AG10803 (cell line): ENCODE data around the gene ZNF83.

Experiments used
- DNase-seq: peaks from one replicate; pipeline ENCODE4 v3.0.0; 2010; ENCODE audit warnings: low read depth
- H3K4me3 ChIP-seq: 2 replicates; pipeline ENCODE4 v1.5.1; 2011; ENCODE audit warnings: mild to moderate bottlenecking, low read length, control low read depth
- TF ChIP-seq, protein P1 (sequence below): conservative IDR thresholded peaks from 2 replicates; pipeline ENCODE4 v1.5.1; 2011; ENCODE audit warnings: mild to moderate bottlenecking, low read length, control low read depth, inconsistent platforms

The ZNF83 gene

DNA sequence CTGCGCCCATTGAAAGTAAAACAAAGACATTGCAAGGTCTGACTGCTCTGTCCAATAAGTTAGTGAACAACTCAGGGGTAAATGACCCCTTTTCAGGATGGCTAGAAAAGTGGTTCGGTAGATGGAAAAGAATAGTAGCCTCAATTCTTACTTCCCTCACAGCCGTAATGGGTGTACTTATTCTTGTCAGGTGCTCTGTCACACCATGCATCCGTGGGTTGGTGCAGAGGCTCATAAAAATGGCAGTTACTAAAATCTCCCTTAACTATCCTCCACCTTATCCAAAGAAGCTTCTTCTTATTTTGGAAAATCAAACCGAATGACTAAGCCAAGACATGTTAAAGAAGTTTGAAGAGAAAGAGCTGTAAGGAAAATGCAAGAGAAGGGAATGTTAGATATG, 31.4 kb upstream of the ZNF83 start:
- TF ChIP-seq, protein P1, sequence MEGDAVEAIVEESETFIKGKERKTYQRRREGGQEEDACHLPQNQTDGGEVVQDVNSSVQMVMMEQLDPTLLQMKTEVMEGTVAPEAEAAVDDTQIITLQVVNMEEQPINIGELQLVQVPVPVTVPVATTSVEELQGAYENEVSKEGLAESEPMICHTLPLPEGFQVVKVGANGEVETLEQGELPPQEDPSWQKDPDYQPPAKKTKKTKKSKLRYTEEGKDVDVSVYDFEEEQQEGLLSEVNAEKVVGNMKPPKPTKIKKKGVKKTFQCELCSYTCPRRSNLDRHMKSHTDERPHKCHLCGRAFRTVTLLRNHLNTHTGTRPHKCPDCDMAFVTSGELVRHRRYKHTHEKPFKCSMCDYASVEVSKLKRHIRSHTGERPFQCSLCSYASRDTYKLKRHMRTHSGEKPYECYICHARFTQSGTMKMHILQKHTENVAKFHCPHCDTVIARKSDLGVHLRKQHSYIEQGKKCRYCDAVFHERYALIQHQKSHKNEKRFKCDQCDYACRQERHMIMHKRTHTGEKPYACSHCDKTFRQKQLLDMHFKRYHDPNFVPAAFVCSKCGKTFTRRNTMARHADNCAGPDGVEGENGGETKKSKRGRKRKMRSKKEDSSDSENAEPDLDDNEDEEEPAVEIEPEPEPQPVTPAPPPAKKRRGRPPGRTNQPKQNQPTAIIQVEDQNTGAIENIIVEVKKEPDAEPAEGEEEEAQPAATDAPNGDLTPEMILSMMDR = no peak
- no peak for DNase-seq
- no peak overlapping the region for H3K4me3 ChIP-seq

DNA sequence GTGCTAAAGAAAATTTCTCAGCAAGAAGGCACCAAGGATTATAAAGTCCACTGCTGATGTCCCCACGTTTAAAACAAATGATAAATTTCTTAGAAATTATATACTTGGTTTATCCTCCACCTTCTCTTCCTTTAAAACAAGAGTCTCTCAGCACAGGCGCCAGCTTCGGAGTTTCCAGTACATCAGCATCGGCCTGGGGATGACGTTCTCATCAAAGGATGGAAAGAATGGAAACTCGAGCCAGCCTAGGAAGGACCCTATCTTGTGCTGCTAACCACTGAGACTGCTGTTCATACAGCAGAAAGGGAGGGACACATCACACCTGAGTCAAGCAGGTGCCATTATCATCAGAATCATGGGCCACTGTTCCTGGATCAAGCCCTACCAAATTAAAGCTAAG, 29.8 kb upstream of the ZNF83 start:
- TF ChIP-seq, protein P1 = no peak
- H3K4me3 ChIP-seq = no peak overlapping the region
- DNase-seq = no peak

DNA sequence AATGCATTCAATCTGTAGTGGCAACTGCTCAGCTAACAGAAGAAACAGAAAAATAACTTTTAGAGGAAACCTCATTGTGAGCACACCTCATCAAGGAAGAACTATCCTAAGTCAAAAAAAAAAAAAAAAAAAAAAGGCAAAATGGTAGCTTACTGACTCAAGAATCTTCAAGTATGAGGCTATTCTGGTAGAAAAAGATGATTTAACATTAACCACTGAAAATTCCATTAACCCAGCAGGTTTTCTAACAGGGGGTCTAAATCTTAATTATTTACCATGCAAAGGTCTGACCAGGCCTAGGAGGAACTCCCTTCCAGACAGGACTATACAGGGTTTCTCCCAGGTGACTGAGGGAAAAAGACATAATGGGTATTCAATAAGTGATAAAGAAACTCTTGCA, 28.4 kb upstream of the ZNF83 start:
- TF ChIP-seq, protein P1 = no peak
- H3K4me3 ChIP-seq = no peak overlapping the region
- DNase-seq = no peak

DNA sequence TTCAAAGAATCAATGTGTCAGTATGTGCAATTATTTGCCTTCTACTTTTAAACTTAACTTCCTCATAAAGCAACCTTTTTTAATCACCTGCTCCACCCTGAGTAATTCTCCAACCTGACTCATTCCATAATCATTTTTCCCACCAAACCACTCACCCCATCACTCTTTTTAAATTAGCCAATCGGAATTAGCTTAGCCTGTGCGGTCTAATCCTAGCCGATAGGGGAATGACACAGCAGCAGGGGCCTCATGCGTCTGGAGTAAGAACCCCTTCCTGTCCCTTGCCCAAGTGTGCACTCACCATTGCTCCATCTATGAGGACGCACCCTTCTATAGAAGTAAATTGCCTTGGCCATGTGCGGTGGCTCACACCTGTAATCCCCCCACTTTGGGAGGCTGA, 27.4 kb upstream of the ZNF83 start:
- H3K4me3 ChIP-seq = no peak overlapping the region
- no peak for DNase-seq
- TF ChIP-seq, protein P1 = no peak

DNA sequence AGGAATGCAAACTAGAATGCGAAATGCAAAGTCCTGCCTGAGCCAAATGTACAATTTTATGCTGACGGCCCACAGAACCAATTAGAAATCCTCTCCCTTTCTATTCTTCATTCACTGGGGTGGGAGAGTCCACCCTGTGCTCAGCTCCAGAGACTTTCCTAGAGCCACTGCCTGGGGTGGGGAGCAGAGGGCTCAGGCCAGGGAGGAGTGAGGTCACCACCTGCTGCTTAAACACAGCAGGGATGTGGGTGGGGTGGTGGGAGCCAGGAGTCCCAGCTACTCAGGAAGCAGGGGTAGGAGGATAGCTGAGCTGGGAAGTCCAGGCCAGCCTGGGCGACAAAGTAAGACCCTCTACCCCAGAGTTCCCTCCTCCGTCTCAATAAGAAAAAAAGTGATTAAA, 26.9 kb upstream of the ZNF83 start:
- no peak overlapping the region for H3K4me3 ChIP-seq
- TF ChIP-seq, protein P1 = no peak
- DNase-seq = no peak

DNA sequence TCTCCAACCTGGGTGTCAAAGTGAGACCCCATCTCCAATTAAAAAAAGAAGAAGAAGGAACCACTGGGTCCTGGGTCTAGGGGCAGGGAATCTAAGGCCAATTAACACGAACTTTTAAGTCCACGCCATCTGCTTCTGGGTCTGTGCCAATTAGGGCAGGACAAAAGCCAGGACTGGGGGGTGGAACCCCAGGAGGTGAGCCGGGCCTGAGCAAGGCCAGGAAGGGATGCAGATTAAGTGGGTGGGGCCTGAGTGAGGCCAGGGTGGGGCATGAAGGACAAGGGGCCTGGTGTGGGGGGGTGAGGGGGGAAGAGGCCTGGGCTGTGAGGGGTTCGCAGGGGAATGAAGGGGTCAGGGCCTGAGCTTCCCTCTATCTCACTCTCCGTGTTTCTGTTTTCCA, 26.3 kb upstream of the ZNF83 start:
- no peak for DNase-seq
- TF ChIP-seq, protein P1 = no peak
- no peak overlapping the region for H3K4me3 ChIP-seq

DNA sequence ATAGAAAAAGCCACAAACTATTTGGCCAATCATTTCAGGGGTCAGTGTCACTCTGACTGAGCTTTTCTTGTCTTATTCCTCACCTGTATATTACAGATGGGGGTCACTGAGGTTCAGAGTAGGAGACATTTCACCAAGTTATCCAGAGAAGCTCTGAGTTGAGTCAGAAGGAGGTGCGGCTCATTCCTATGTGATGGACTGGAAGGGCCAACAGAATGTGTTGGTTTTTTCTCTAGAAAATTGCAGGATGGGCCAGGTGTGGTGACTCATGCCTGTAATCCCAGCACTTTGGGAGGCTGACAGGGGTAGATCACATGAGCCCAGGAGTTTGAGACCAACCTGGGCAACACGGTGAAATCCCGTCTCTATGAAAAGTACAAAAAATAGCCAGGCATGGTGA, 24.5 kb upstream of the ZNF83 start:
- TF ChIP-seq, protein P1 = no peak
- DNase-seq = no peak
- H3K4me3 ChIP-seq = no peak overlapping the region
